Fibroblast of pulmonary artery (primary cell): ENCODE measurements around the gene BICDL2.

Source experiments
- DNase-seq: peaks from one replicate; pipeline ENCODE4 v3.0.0-alpha.2; 2010; ENCODE audit warnings: low read depth
- H3K4me3 ChIP-seq: replicated peaks from 2 replicates; pipeline ENCODE4 v1.5.1; 2011; ENCODE audit warnings: low read depth, mild to moderate bottlenecking, control low read depth, low read length, moderate library complexity
- CTCF ChIP-seq: IDR thresholded peaks from 2 replicates; pipeline ENCODE4 v1.5.1; 2011; ENCODE audit warnings: mild to moderate bottlenecking, control low read depth, low read length, inconsistent platforms; ENCODE audit errors: missing control alignments

Gene BICDL2

GRCh38 chr16:3009568-3010390 is 27.0 kb downstream of the BICDL2 start:
- no peak overlapping the region for H3K4me3 ChIP-seq
- DNase-seq = no peak
- no peak for TF ChIP-seq CTCF

- TF ChIP-seq CTCF = no peak
- no peak for DNase-seq
- no peak overlapping the region for H3K4me3 ChIP-seq
These were observed 28.1 kb downstream of the BICDL2 start for GRCh38 chr16:3008690-3009037.

DNA sequence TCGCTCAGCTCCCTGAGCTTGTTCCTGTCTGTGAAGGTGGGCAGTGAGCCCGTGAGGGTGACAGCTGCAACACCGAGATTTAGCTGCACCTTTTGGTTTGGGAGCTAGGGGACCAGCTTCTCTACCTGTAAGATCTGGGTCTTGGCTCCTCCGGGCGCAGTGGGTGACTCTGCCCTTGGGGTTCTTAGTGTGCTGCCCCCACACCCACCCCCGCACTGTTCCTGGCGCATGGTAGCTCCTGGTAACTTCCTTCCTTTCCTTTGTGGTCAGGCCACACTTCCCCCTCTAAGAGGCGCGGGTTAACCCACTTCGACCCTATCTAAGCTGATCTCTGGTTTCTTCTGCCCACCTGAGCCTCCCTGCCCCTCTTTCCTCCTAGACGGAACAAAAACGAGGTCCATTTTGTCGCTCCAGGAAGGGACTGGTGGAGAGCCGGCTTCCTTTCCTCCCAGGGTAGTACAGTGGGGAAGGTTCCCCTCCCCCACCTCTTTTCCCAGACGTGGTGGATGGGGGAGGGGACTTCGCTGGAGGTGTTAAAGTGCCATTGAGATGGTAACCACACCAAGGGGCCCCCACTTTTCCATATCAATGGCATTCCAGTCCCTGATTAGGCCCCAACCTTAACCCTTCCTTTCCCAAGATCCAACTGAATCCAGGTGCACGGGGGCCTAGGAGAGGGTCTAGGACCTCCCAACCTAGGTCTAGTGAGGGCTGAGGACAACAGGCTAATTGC is 28.6 kb downstream of the BICDL2 start:
- DNase-seq = no peak
- no peak overlapping the region for H3K4me3 ChIP-seq
- TF ChIP-seq CTCF = no peak

DNA sequence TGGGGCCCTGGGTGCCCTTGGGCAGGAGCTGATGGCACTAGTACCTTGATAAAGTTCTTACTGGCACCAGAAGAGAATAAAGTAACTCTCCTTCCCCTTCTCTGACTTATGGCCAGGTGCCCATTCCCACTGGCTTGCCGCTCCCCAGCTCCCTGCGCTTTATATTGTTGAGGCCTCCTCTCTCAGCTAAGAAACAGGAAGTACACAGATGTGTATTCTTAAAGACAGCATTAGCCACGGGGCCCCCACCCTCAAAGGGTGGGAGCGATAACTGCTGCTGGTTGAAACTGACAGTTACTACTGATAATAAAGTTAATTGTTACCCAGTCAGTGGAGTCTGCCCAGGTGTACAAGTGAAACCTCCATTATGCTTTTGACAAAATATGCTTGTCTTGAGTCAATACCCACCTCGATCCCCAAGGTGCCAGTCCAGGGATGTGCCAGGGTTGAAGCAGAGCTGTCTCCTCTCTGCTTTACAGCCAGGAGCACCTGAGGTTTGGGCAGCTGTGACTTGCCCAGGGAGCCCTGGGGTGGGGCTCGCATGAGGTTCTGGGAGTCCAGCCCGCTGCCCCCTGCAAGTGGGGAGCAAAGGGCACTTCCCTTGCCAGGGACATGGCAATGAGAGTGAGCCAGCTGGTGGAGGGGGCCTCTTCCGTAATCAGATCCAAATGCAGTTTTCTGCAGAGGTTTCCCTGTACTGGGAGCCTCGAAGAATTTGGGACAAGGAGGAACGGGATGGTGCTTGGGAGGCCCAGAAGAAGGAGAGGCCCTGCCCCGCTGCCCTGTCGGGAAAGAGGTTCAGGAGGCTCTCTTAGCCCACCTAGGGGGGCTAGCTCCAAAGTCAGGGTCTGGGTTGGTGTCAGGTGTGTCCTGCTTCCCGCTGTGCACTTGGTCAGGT is 29.4 kb downstream of the BICDL2 start:
- DNase-seq = no peak
- no peak overlapping the region for H3K4me3 ChIP-seq
- no peak for TF ChIP-seq CTCF

DNA sequence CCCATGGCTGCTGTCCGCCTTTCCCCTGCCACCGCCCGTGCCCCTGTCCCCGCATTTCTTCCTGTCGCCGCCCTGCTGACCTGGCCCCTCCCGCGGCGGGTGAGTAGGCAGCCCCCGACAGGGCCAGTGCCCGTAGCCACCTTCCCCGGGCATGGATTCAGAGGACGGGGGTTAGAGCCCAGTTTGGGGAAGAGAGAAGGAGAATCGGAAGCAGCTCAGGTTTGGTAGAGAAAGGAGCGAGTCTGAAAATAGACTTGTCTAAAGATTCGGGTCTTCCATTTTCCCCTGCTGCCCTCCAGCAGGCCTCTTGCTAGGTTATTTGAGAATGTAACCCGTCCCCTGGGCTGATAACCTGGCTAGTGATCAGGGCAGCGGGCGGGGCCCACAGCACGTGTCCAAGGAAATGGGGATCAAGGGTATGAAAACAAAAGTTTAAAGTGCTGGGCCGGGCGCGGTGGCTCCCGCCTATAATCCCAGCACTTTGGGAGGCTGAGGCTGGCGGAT is 31.9 kb downstream of the BICDL2 start:
- no peak overlapping the region for H3K4me3 ChIP-seq
- no peak for DNase-seq
- no peak for TF ChIP-seq CTCF

DNA sequence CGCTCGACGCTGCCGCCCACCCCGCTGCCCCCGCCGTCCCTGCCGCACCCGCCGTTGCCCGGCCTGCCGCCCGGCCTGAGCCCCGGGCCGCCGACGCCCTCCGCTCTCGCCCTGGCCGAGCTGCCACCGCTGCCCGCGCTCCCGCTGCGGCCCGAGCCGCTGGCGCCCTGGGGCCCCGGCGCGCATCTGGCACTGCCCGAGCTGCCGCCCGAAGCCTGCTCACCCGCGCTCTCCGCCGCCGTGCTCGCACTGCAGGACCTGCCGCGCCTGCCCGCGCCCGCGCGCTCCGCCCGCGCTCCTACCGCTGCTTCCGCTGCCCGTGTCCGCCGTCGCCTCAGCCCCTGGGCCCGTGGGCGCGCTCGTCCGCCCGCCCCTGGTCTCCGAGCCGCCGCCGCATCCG is 32.4 kb downstream of the BICDL2 start:
- DNase-seq = no peak
- no peak overlapping the region for H3K4me3 ChIP-seq
- no peak for TF ChIP-seq CTCF
